Stimulated activated naive B cell treated with anti-CD40 and anti-IgM and Interleukin-4, amounts not matched to agents 10 μg/mL and 1 μg/mL and 100 μg/mL, for 72 hours (primary cell): ENCODE results near the gene CDC42EP3.

Experiments used
- ATAC-seq, 2 donors: fragments of 150-1000 bp; cut with Tn5 transposase; replicated peaks; 2 replicates each; pipeline ENCODE4 v1.10.0; 2021; ENCODE audit warnings: moderate library complexity in 1 of 2
- DNase-seq: peaks from one replicate; pipeline ENCODE4 v3.0.0; 2021
- H3K27ac Mint-ChIP-seq: one replicate; pipeline ENCODE4 v1.8.0; 2022; ENCODE audit warnings: mild to moderate bottlenecking, mixed read lengths
- H3K27me3 Mint-ChIP-seq, 2 donors: one replicate each; pipeline ENCODE4 v1.8.0; 2022; ENCODE audit warnings: mixed read lengths in 2 of 2
- H3K36me3 Mint-ChIP-seq, 2 donors: one replicate each; pipeline ENCODE4 v1.8.0; 2022; ENCODE audit warnings: mixed read lengths in 2 of 2, mild to moderate bottlenecking in 1 of 2
- H3K4me1 Mint-ChIP-seq, 2 donors: one replicate each; pipeline ENCODE4 v1.8.0; 2022; ENCODE audit warnings: mixed read lengths in 2 of 2, mild to moderate bottlenecking in 1 of 2
- H3K4me3 Mint-ChIP-seq, 2 donors: one replicate each; pipeline ENCODE4 v1.8.0; 2022; ENCODE audit warnings: mild to moderate bottlenecking in 2 of 2, mixed read lengths in 2 of 2, moderate library complexity in 1 of 2
- H3K9me3 Mint-ChIP-seq, 2 donors: one replicate each; pipeline ENCODE4 v1.8.0; 2022; ENCODE audit warnings: mixed read lengths in 2 of 2, mild to moderate bottlenecking in 1 of 2

The CDC42EP3 gene

DNA sequence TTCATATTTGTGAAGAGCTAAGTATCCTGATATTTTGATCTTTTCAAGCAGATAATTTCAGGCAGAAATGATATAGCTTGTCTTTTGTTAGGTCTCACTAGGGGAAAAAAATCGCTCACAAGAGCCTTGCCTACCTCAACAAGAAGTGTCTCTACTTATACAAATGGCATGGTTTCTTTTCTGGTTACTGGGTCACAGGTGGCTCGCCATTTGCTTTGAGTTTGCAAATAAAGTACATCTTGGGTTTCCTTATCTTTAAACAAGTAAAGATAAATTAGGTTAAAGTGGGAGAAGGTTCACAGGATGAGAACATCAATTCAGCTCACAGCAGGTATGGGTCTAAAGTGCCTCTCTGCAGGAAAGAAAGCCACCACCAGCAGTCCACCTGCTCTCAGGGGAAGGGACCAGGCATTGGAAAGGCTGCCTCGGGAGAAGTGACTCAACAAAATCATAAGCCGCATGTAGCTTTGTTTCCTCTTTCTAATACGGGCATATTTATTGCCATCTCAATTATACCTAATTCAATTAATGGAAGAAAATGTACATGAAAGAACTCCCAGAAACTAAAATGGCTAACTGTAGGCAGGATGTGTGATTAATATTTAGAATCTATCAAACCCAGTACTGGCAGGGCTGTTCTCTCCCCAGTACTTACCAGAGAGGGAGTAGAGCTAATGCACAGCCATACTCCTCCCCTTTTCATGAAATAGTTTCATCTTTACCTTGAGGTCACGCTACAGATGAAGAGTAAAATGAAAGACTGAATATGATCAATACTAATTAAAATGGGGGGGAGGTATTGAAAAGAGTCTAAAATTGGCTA is 28.3 kb downstream of the CDC42EP3 start:
- H3K27me3 Mint-ChIP-seq, result no peaks in the 10 kb centered on the region
- peaks cover 11 to 23% of the 10 kb centered on the region in 2 donors for H3K4me1 Mint-ChIP-seq
- peaks cover 0 to under 1% of the 10 kb centered on the region in 2 donors for H3K9me3 Mint-ChIP-seq
- H3K27ac Mint-ChIP-seq, result no peak overlapping the region
- H3K36me3 Mint-ChIP-seq, result peaks cover 15 to 40% of the 10 kb centered on the region in 2 donors
- no peak for DNase-seq
- no peak overlapping the region for H3K4me3 Mint-ChIP-seq
- no peak for ATAC-seq

DNA sequence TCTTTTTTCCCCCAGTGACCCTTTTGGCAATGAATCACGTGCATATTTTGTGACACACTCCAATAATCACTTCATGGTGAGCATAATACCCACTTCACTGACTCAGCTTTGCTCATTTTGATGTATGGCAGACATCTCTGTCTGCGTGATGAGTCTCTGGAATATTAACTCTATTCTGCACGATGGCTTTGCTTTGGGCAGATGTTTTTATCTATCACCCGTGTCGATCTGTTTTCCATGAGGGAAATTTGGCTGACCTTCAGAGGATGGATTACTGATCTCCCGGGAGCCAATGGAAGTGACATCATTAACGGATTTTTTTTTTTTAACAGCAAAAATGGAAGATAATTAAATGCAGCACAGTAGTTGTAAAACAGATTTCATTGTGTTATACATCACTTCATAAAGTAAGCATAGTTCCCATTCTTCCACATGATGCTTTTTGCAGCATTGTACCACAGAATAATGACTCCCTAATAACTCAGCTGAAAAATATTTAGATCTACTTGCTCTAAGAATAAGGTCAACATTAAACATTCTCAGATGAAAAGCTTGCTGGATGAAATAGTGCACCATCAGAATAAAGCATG is 29.8 kb downstream of the CDC42EP3 start:
- H3K36me3 Mint-ChIP-seq, result peaks cover 10 to 29% of the 10 kb centered on the region in 2 donors
- no peak for DNase-seq
- H3K4me3 Mint-ChIP-seq, result no peak overlapping the region

GRCh38 chr2:37639631-37640030 is 31.8 kb downstream of the CDC42EP3 start:
- Mint-ChIP-seq H3K27ac (no peak overlapping the region), H3K36me3 (peaks cover 8 to 16% of the 10 kb centered on the region in 2 donors)

More for the DNA sequence above, 29.8 kb downstream of the CDC42EP3 start:
- no peaks in the 10 kb centered on the region for H3K27me3 Mint-ChIP-seq
- H3K9me3 Mint-ChIP-seq, result no peaks in the 10 kb centered on the region
- peaks cover 16 to 30% of the 10 kb centered on the region in 2 donors for H3K4me1 Mint-ChIP-seq
- no peak overlapping the region for H3K27ac Mint-ChIP-seq
- ATAC-seq, result no peak

GRCh38 chr2:37638973-37639372 is 32.5 kb downstream of the CDC42EP3 start:
- H3K27me3 Mint-ChIP-seq, result no peaks in the 10 kb centered on the region
- ATAC-seq, result no peak
- no peak overlapping the region for H3K4me3 Mint-ChIP-seq
- H3K9me3 Mint-ChIP-seq, result peaks cover 0 to 8% of the 10 kb centered on the region in 2 donors
- H3K4me1 Mint-ChIP-seq, result peaks cover 37 to 47% of the 10 kb centered on the region in 2 donors
- no peak overlapping the region for H3K27ac Mint-ChIP-seq
- peaks cover 8 to 13% of the 10 kb centered on the region in 2 donors for H3K36me3 Mint-ChIP-seq
- no peak for DNase-seq

More at GRCh38 chr2:37639631-37640030, 31.8 kb downstream of the CDC42EP3 start:
- Mint-ChIP-seq H3K4me1 (peaks cover 34 to 42% of the 10 kb centered on the region in 2 donors), H3K4me3 (no peak overlapping the region), H3K9me3 (peaks cover 0 to 4% of the 10 kb centered on the region in 2 donors), H3K27me3 (no peaks in the 10 kb centered on the region)
- DNase-seq (no peak), ATAC-seq (no peak)

DNA sequence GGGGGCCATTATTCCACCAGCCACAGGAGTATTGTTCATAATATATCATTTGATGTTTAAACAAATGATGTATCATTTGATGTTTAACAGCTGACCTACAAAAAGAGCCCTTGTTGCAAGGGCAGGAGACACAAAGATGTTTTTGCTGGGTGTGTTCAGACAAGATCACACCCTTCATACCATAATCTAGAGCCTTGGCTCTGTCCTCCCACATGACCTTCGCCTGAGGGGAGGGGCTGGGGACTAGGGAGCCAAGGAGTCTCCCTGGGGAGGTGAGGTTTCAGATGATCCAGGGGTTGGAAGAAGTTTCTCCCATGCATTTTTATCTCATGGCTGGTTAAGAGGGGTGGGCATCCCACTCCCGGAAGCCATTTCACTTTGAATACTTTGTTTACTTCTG is 33.5 kb downstream of the CDC42EP3 start:
- DNase-seq, result no peak
- peaks cover 34 to 40% of the 10 kb centered on the region in 2 donors for H3K4me1 Mint-ChIP-seq

DNA sequence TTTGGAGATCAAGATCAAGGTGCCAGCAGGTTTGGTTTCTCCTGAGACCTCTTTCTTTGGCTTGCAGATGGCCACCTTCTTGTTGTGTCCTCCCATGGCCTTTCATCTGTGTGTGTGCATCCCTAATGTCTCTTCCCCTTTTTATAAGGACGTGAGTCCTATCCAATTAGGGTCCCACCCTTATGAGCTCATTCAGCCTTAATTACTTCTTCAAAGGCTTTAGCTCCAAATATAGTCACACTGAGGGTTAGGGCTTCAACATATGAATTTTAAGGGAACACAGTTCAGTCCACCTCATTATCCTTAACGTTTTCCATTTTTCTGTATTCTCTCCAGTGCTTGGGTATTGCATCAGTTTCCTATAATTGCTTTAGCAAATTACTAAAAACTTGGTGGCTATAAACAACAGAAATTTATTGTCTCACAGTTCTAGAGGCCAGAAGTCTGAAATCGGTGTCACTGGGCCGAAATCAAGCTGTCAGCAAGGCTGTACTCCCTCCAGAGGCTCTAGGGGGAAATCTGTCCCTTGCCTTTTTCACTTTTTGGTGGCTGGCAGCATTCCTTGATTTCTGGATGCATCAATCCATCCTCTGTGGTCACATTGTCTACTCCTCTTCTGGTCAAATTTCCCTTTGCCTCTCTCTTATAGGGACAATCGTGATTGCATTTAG is 34.1 kb downstream of the CDC42EP3 start:
- ATAC-seq (no peak), DNase-seq (no peak)
- no peak overlapping the region for H3K4me3 Mint-ChIP-seq
- H3K27ac Mint-ChIP-seq, result no peak overlapping the region
- H3K36me3 Mint-ChIP-seq, result peaks cover 0 to 4% of the 10 kb centered on the region in 2 donors
- H3K9me3 Mint-ChIP-seq, result peaks cover 0 to 8% of the 10 kb centered on the region in 2 donors
- H3K27me3 Mint-ChIP-seq, result no peaks in the 10 kb centered on the region
- peaks cover 31 to 35% of the 10 kb centered on the region in 2 donors for H3K4me1 Mint-ChIP-seq

More for the DNA sequence above, 33.5 kb downstream of the CDC42EP3 start:
- ATAC-seq, result no peak
- peaks cover 3 to 4% of the 10 kb centered on the region in 2 donors for H3K36me3 Mint-ChIP-seq
- H3K4me3 Mint-ChIP-seq, result no peak overlapping the region
- no peak overlapping the region for H3K27ac Mint-ChIP-seq
- H3K27me3 Mint-ChIP-seq, result no peaks in the 10 kb centered on the region
- peaks cover 0 to 8% of the 10 kb centered on the region in 2 donors for H3K9me3 Mint-ChIP-seq

DNA sequence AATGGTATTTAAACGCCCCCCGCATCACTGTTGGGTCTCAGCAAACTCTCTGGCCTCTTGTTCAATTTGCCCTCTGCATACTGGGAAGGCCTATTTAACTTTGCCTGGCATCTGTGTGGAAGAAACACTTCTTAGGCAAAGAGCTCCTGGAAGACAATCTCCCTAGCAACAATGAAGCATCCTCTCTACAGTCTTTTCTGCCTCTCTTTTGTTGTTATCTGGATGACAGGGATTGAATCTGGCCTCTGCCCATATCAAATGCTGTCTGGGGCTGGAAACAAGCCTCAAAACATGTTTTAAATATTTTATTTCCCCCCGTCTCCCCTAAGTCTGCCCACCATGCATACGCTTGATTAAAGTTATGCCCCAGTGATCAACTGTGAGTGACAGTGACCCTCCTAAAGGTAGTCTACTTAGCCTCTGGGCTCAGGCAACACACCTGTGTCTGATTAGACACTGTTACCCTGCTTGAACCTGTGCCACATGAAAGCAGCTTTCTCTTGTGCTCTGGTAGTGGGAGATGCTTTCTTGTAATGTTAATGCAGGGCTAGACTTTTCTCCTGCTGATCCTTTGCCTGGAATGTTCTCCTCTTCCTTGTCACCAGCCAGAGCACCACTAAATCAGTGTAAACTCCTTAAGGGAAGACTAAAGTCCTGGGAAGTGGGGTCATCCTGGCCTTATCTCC is 34.9 kb downstream of the CDC42EP3 start:
- ATAC-seq, result no peak

DNA sequence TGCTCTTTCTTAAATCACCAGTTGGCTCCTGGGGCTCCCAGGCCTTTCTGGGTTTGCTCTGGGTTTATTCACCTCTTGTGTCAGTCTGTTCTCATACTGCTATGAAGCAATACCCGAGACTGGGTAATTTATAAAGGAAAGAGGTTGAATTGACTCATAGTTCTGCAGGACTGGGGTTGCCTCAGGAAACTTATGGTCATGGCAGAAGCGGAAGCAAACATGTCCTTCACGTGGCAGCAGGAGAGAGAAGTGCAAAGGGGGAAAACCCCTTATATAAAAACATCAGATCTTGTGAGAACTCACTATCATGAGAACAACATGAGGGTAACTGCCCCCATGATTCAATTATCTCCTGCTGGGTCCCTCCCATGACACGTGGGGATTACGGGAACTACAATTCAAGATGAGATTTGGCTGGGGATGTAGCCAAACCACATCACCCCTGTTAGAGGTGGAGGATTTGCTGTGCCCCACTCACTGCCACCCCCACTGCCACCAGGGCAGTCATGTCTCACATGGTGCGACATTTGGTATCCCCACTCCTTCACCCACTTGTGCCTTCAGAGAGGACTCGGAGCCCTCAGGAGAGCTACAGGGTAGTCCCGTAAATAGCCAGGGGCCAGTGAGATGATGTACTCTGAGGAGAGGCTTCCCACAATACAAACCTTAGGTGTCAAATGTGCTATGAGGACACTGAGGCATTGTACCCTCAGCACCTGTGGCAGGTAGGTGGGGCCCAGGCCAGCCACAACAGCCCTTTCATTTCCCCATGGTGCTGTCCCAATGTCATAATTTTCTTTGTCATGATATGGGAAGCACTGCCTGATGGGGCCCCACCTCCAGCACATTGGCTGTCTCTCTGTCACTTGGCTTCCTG is 35.7 kb downstream of the CDC42EP3 start:
- Mint-ChIP-seq H3K4me1 (peaks cover 33 to 39% of the 10 kb centered on the region in 2 donors), H3K27me3 (peaks cover 0 to 5% of the 10 kb centered on the region in 2 donors), H3K36me3 (no peaks in the 10 kb centered on the region), H3K9me3 (peaks cover 0 to 8% of the 10 kb centered on the region in 2 donors), H3K27ac (peak overlapping the region; percentile 87), H3K4me3 (peak overlapping the region; percentile 36 to 44)
- ATAC-seq, result peak; percentile 89 to 92
- DNase-seq, result peak; percentile 78

More for the DNA sequence above, 34.9 kb downstream of the CDC42EP3 start:
- Mint-ChIP-seq H3K27ac (peak overlapping the region; percentile 87), H3K9me3 (peaks cover 0 to 8% of the 10 kb centered on the region in 2 donors), H3K4me1 (peaks cover 31 to 35% of the 10 kb centered on the region in 2 donors), H3K36me3 (peaks cover 0 to 3% of the 10 kb centered on the region in 2 donors), H3K4me3 (peak overlapping the region; percentile 29 to 36), H3K27me3 (no peaks in the 10 kb centered on the region)
- no peak for DNase-seq

DNA sequence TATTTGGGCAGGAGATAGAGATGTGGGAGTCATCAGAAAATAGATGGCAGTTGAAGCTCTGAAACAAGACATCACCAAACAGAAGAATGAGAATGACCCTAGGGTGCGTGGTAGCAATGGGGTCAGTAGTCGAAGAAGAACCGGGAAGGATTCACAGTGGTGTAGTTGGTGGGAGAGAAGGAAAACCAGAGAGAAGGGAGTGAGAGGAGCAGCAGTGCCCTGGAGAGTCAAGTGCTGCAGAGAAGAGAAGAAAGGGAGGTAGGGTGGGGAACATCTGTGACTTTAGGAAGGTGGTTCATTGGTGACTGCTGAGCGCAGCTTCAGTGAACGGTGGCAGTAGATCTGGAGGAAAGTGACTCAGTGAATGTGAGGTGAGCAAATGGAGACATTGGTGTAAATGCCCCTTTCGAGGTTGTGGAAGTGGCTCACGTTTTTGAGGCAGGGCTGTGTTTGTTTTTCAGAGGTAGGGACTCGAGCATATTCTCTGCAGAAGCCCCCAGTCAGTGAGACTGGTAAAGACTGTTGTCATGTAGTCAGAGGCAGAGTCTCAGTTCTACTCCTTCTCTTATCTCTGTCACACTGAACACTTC is 36.4 kb downstream of the CDC42EP3 start:
- H3K27me3 Mint-ChIP-seq, result peaks cover 0 to 6% of the 10 kb centered on the region in 2 donors
- H3K27ac Mint-ChIP-seq, result peak overlapping the region; percentile 87
- peak overlapping the region; percentile 33 to 44 for H3K4me3 Mint-ChIP-seq
- H3K36me3 Mint-ChIP-seq, result no peaks in the 10 kb centered on the region
- peak; percentile 2 to 8 for ATAC-seq
- peaks cover 0 to 8% of the 10 kb centered on the region in 2 donors for H3K9me3 Mint-ChIP-seq
- peaks cover 33 to 41% of the 10 kb centered on the region in 2 donors for H3K4me1 Mint-ChIP-seq
- DNase-seq, result no peak

- H3K36me3 Mint-ChIP-seq, result no peaks in the 10 kb centered on the region
- H3K27me3 Mint-ChIP-seq, result peaks cover 0 to 6% of the 10 kb centered on the region in 2 donors
- H3K4me3 Mint-ChIP-seq, result no peak overlapping the region
- H3K27ac Mint-ChIP-seq, result no peak overlapping the region
- ATAC-seq (no peak), DNase-seq (no peak)
- peaks cover 0 to 8% of the 10 kb centered on the region in 2 donors for H3K9me3 Mint-ChIP-seq
- H3K4me1 Mint-ChIP-seq, result peaks cover 33 to 41% of the 10 kb centered on the region in 2 donors
Observed at GRCh38 chr2:37633845-37634244, 37.6 kb downstream of the CDC42EP3 start.

GRCh38 chr2:37633234-37633633 is 38.2 kb downstream of the CDC42EP3 start:
- no peak overlapping the region for H3K4me3 Mint-ChIP-seq
- H3K27me3 Mint-ChIP-seq, result peaks cover 0 to 6% of the 10 kb centered on the region in 2 donors
- H3K4me1 Mint-ChIP-seq, result peaks cover 33 to 41% of the 10 kb centered on the region in 2 donors
- ATAC-seq (no peak), DNase-seq (no peak)
- no peaks in the 10 kb centered on the region for H3K36me3 Mint-ChIP-seq
- H3K27ac Mint-ChIP-seq, result no peak overlapping the region
- peaks cover 0 to 8% of the 10 kb centered on the region in 2 donors for H3K9me3 Mint-ChIP-seq

DNA sequence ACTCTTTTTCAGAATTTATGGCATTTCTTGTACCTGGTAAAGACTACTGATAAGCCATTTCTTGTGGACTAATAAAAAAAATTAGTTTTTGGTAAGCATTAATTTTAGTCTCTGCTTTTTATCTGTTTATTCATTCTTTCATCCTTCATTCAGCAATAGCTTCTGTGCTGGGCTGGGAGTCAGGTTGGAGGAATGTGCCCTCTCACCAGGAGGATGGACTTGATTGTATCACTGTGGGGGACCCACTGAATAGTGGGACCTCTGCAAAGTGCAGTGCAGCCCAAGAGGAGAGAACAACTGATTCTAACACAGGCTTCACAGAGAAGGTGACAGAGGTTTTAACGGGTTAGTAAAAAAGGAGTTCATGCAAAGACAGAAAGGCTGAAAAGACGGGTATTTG is 39.1 kb downstream of the CDC42EP3 start:
- DNase-seq, result no peak
- peaks cover 0 to 8% of the 10 kb centered on the region in 2 donors for H3K9me3 Mint-ChIP-seq
- H3K4me1 Mint-ChIP-seq, result peaks cover 33 to 37% of the 10 kb centered on the region in 2 donors
- H3K36me3 Mint-ChIP-seq, result no peaks in the 10 kb centered on the region
- peaks cover 0 to 6% of the 10 kb centered on the region in 2 donors for H3K27me3 Mint-ChIP-seq
- no peak overlapping the region for H3K27ac Mint-ChIP-seq
- ATAC-seq, result no peak
- H3K4me3 Mint-ChIP-seq, result no peak overlapping the region

DNA sequence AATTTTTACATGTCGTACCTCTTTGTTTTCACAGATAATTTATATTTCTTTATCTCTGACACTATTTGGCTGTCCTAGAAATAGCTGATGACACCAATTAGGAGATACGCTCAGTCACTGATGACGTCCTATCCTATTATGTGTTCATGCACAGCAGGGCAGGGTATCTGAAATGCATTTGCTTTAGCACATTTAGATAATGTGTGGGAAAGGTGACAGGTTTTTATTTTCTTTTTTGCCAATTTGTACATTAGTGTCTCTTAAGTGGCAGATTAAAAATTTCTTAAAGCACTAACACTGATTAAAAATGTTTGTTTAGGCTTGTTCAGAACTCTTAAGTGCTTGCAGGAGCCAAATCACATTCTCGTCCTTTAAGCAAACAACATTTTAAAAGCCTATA is 39.7 kb downstream of the CDC42EP3 start:
- Mint-ChIP-seq H3K27me3 (peaks cover 0 to 6% of the 10 kb centered on the region in 2 donors), H3K4me1 (peaks cover 28 to 34% of the 10 kb centered on the region in 2 donors), H3K4me3 (no peak overlapping the region)

More for the DNA sequence above, 39.7 kb downstream of the CDC42EP3 start:
- Mint-ChIP-seq H3K9me3 (peaks cover 0 to 8% of the 10 kb centered on the region in 2 donors), H3K36me3 (no peaks in the 10 kb centered on the region), H3K27ac (no peak overlapping the region)
- ATAC-seq (no peak), DNase-seq (no peak)
